GM11168 (cell line): ENCODE results near the gene DAG1.

ENCODE experiments used
- in situ Hi-C: fragments of 300-500 bp; cut with MboI; formaldehyde crosslinking; loops from one replicate; pipeline ENCODE4 v1.12.0; 2022; ENCODE audit warnings: low sequenced_read_pairs; ENCODE audit not compliant: unreplicated experiment

The DAG1 gene

DNA sequence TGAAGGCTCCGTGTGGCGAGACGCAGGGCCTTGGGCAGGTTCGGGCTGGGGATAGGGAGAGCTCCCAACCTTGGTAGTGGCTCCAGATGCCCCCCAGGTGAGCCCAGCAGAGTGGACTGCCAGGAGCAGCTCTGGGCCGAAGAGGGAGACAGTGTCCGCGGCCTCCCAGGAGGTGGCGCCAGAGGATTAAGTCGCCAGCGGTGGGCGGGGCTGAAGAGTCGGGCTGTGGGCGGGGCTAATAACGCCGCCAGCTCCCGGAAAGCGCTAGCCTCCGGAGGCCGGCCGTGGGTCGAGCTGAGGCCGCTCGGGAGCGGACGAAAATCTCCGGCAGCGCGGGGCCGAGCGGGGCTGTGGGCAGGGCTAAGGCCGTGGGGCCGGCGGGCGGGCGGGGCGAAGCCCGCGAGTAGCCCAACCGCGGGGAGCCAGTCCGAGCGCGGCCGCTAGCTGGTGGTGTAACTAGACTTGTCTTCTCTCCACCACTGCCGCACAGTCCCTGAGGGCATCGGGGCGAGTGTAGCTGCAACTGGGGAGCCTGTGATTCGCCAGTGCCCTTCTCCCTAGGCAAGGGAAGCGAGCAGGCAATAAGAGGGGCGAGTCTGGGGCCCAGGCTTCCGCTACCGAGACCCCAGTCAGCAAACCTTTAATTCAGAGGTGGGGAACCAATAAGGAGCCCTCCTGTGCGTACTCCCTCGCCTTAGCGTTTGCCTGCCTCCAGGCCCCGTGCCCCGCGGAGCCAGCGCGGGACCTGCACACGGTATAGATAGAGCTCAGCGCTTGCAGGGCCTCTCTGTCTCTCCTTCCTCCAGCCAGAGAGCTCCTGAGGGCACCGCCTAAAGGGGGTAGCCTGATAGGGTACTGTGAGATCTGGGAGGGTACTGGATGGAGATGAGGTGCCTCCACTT lies 69.8 kb downstream of the DAG1 start:
- in situ Hi-C loops = loop anchor here (10.0 kb wide), 1 partner anchor 105 kb away; no protein-coding TSS in a partner anchor

DNA sequence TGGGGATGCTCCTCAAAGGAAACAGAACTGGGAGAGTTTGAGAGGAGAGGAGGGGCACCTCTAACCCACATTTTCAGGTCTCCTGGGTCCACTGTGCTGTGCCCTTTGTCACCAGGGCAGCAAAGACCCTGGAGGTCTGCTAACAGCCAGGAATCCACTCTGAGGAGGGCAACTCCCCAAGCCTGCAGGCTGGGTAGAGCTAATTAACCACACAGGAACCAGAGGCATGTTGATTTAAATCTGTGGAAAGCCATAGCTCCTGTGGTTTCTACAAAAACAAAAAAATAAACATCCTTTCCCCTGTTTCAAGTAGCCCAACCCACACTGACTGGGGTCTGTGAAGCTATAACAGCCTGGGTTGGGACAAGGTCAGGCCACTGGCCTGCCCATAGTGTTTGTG lies 82.0 kb downstream of the DAG1 start:
- in situ Hi-C loops = no loop called here

DNA sequence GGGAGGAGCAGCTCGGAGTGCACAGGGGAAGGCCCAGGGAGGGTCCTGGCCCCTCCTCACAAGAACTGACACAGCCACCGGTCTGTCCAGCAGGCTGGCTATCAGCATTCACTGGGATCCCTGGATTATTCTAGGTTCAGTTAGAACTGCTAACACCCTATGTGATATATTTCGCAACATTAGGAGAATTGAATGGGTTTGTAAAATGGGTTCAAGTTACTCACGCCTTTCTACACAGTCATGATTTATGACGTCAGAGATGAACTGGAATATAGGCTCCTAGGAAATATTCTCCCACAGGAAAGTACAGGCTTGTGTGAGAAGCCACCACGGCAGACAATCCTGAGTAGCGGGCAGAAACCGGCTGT lies 83.2 kb downstream of the DAG1 start:
- in situ Hi-C loops = no loop called here

DNA sequence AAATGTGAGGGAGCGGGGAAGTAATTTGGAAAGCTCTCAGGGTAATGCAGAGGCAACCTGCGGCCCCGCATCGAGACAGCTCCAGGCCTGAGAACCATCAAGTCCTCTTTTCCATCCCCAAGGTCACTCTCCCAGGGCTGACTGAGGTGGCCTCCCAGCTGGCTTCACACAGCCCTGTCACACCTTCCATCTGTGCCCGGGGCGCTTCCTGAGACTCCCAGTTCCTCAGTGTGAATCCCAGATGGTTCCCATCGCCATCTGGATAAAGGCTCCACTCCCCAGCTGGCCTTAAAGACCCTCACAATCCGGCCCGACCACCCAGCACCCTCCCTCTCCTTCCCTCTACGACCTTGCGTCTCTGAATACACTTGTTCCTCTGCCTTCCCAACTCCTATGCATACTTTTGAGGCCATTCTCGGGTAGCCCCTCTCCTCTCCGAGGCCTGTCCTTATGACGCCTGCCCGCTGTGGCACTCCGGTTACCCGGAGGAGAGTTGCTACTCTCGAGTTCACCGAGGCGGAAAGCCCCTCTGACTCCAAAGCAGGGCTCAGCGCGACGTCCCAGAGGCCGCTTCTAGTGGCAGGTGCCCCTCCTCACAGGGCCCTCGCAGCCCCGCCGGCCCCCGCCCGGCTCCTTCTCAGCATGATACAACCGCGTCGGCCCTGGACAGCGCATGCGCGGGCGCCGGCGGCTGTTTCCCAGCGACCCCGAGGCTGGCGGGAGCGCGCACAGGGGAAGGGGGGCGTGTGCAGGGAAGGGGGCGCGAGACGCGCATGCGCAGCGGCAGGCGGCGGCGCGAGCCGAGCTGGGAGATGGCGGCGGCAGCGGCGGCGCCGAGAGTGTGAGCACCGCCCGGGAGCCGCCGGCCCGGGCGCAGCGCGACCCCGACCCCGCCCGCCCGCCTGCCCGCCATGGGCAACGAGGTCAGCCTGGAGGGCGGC lies 83.9 kb downstream of the DAG1 start, which contains the start of gene BSN:
Gene BSN (plus strand): TSS at position 786 of the 941 bp plus-strand sequence. CDS start 126 bp downstream, at position 912.
- in situ Hi-C loops = no loop called here

DNA sequence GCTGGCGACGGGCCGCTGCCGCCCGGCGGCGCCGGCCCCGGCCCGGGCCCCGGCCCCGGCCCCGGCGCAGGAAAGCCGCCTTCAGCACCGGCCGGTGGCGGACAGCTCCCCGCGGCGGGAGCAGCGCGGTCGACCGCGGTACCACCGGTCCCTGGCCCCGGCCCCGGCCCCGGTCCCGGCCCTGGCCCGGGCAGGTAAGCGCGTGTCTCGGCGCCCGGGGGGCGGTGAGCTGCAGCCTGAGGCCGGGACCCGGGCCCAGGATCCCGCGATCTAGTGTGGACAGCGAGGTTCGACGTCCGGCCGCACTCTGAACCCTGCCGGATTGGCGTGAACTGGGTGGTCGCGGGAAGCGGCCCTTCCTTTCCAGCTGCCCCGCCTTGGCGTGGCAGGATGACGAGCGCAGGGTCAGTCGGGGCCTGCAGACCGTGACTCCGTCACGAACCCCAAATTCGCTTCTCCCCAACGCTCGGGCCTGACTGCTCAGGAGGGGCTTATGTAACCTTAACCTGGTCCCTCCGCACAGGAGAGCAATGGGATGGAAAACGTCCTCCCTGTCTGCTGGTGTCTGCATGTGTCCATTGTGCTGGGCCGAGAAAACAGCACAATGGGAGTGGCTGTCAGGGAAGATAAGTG lies 84.7 kb downstream of the DAG1 start:
- in situ Hi-C loops = no loop called here

DNA sequence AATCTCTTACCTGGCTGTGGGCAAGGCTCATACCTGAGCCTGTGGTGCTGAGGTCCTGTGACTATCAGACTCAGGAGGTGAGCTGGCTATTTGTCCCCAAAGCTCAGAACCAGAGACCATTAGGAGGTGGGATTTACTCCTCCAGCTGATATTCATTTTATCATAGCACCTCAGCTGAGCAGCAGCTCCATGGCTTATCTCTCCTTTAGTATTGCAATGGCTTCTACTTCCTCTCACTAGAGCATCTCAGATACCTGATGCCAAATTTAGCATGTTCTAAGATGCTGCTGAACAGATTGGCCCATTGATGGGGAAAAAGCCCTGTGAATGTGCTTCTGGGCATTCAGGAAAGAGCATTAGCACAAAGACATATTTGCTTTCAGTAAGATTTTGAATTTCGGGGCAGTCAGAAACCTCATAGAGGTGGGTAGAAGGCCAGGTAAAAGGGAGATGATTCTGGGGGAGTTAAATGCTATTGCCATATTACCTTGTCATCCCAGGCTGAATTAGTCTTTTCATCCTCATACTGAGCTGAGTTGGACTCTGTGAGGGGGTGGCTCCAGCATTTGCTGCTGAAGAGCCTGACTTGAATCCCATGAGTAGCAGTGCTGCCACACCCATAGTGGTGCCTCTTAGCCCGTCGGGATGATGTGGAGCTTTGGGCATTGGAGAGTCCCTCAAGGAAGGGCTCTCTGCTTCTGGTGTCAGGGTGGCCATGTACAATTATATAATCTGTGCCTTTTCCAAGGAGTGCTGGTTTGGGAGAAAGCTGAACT lies 86.6 kb downstream of the DAG1 start:
- in situ Hi-C loops = no loop called here

DNA sequence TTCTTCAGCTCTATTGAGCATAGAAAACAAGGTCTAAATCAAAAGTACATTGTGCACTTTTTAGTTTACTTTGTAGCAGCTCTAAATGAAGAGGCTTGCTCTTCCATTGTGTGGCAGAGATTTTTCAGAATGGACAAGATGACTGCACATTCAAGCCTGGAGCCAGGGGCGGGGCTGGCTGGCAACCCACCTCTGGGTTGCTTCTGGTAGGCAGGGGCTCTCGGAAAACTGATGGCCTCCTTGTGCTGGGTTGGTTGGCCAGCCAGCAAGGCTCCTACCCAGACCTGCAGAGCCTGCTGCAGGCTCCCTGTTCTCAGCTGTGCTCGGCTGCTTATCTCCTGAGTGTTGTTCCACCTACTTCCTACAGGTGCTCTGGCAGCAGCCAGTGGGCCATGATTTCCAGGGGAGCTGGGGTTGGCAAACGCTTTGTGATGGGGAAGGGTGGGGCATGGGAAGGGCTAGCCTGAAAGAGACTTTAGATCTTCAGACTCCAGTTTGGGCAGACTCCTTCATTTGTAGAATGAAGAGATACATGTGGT lies 93.0 kb downstream of the DAG1 start:
- in situ Hi-C loops = no loop called here

DNA sequence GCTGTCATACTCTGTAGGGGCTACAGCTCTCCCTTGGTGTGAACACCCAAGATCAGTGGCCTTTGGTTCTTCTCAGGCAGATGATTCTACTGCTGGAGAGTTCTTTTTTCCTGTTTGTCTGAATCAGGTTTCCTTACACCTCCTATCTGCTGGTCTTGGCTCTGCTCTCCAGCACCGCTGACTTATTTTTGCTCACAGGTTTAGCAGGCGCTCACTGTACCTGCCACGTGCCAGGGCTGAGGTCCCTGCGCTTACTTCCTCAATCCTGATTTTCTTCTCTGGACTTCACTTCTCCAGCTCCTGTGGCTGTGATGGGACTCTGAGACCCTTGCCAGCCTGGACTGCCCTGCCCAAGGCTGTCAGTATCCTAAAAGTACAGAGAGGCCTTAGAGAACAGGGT lies 93.7 kb downstream of the DAG1 start:
- in situ Hi-C loops = no loop called here

DNA sequence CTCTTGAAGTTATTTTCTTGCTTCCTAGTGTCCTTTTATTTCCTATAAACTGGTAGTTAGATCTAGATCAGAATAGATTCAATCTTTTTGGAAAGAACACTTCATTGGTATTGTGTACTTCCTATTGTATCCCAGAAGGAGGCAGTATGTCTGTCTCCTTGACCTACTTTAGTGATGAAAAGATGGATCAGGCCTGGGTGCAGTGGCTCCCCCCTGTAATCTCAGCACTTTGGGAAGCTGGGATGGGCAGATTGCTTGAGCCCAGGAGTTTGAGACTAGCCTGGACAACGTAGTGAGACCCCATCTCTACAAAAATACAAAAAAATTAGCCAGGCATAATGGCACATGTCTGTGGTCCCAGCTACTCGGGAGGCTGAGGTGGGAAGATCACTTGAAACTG lies 96.2 kb downstream of the DAG1 start:
- in situ Hi-C loops = no loop called here

DNA sequence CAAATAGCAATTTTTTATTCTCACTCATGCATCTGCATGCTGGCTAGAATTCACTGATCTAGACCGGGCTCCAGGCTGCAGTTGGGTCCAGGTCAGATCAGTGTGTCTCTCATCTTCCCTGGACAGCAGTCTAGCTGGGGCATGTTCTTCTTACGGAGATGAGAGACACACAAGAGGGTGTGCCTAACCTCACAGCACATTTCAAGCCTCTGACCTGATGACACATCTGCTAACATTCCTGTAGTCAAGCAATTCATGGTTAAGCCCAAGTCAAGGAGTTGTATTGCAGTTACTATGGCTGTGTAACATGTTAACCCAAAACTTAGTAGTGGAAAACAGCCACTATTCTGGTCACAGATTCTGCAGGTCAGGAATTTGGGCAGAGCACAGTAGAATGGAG lies 97.3 kb downstream of the DAG1 start:
- in situ Hi-C loops = no loop called here

DNA sequence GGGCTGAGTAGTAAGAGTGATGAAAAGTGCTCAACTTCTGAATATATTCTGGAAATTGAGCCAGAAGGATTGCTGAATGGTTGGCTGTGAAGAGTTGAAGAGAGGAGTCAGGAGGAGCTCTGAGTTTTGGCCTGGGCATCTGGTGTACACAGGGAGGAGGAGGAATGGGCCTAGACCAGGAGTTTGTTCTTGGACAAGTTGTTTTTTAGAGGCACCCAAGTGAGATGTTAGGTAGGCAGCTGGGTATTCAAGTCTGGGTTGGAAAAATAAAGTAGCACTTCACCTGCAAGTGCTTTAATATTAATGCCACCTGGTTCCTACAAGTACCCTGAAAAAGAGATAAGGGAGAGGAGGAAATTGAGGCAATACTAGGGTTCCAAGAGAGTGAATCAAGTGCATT lies 98.9 kb downstream of the DAG1 start:
- in situ Hi-C loops = no loop called here

DNA sequence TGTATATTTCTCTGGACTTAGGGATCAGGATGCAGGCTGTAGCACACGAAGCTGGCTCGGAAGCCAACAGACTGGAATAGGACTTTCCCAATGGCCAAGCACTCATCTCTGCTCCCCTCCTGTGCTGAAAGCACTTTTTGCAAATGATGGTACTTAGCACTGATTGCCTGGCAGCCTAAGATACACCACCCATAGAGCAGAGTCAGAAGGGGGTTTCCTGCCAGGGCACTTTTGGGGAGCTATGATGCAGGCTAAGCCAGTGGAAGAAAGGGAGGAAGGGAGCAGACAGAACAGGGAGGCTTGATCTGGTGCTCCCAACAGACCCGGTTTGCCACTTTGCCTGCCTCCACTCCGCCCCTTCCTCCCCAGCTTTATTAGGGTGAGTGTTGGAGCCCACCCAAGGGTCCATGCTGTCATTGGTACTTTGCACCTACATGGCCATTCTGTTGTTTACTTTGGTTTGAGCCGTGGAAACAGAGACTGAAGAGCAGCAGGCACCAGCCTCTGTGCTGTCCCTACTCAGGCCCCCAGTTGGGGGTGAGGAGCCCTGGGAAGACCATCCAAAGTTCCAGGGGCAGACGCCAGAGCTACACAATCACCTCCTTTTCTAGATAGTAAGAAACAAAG lies 100.1 kb downstream of the DAG1 start:
- in situ Hi-C loops = no loop called here

DNA sequence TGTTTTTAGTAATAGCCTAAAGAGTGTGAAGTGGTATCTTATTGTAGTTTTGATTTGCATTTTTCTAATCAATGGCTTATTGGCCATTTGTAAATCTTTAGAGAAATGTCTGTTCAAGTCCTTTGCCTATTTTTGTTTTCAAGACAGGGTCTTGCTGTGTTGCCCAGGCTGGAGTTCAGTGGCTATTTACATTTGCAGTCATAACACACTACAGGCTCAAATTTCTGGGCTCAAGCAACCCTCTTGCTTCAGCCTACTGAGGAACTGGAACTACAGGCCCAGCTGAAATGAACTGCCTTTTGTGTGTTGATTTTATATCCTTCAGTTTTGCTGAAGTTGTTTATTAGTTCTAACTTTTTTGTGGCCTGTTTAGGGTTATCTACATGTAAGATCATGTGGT lies 112.1 kb downstream of the DAG1 start:
- in situ Hi-C loops = no loop called here
